GM19324 (cell line): Measurements from ENCODE around the gene RGS3.
"Not testable (repeated sequence)": the region's sequence is repeated elsewhere in the genome, so short reads cannot be mapped to it uniquely, and the experiment has no call there.

Source experiments
- ATAC-seq: cut with Tn5 transposase; IDR thresholded peaks from one replicate; pipeline ENCODE4 v1.9.1; 2021; ENCODE audit warnings: mild to moderate bottlenecking, moderate library complexity; ENCODE audit not compliant: unreplicated experiment, low FRiP score

RGS3 gene

GRCh38 chr9:113626735-113627495, 163.4 kb downstream of the RGS3 start:
- no peak for ATAC-seq

GRCh38 chr9:113628621-113629020, 165.1 kb downstream of the RGS3 start:
- no peak for ATAC-seq

GRCh38 chr9:113630386-113631136, 167.0 kb downstream of the RGS3 start:
- no peak for ATAC-seq

GRCh38 chr9:113631137-113631765, 167.7 kb downstream of the RGS3 start:
- ATAC-seq: no peak

- ATAC-seq: no peak
Observed at GRCh38 chr9:113631871-113632665, 168.5 kb downstream of the RGS3 start.

GRCh38 chr9:113632776-113633590, 169.5 kb downstream of the RGS3 start:
- ATAC-seq: no peak

- no peak for ATAC-seq
Observed at GRCh38 chr9:113633782-113634595, 170.5 kb downstream of the RGS3 start.

- ATAC-seq: no peak
Observed at GRCh38 chr9:113634596-113635515, 171.3 kb downstream of the RGS3 start.

- ATAC-seq: no peak
Observed at GRCh38 chr9:113635586-113635985, 172.1 kb downstream of the RGS3 start.

GRCh38 chr9:113636165-113636564, 172.6 kb downstream of the RGS3 start:
- ATAC-seq: no peak

- no peak for ATAC-seq
Observed at GRCh38 chr9:113636693-113637092, 173.2 kb downstream of the RGS3 start.

GRCh38 chr9:113638490-113638889, 175.0 kb downstream of the RGS3 start:
- no peak for ATAC-seq

GRCh38 chr9:113638897-113639296, 175.4 kb downstream of the RGS3 start:
- ATAC-seq: no peak

- ATAC-seq: not testable (repeated sequence)
Observed at GRCh38 chr9:113639411-113639970, 176.0 kb downstream of the RGS3 start.

- no peak for ATAC-seq
Observed at GRCh38 chr9:113640418-113640817, 176.9 kb downstream of the RGS3 start.

GRCh38 chr9:113641100-113641885, 177.8 kb downstream of the RGS3 start:
- ATAC-seq: no peak

GRCh38 chr9:113644321-113644720, 180.8 kb downstream of the RGS3 start:
- ATAC-seq: no peak
